Upper lobe of left lung (tissue), 4 donors: ENCODE results near the gene ITGA11.

Source experiments
- CTCF ChIP-seq, 6 experiments: fragments of 450-650 bp in 4 of 6; fragments of 200-600 bp in 2 of 6; sonication (generic) in 2 of 6; IDR thresholded peaks; one replicate each; pipeline ENCODE4 v1.5.1; 2016 to 2019; ENCODE audit warnings: antibody characterized with exemption in 6 of 6
- POLR2A ChIP-seq, 4 donors: fragments of 450-650 bp; IDR thresholded peaks; one replicate each; pipeline ENCODE4 v1.5.1; 2016 to 2017; ENCODE audit warnings: antibody characterized with exemption in 4 of 4, mild to moderate bottlenecking in 2 of 4
- POLR2AphosphoS5 ChIP-seq, 2 donors: sonication (generic); formaldehyde crosslinking; IDR thresholded peaks; one replicate each; pipeline ENCODE4 v1.5.1; 2017; ENCODE audit warnings: antibody characterized with exemption in 2 of 2

DNA sequence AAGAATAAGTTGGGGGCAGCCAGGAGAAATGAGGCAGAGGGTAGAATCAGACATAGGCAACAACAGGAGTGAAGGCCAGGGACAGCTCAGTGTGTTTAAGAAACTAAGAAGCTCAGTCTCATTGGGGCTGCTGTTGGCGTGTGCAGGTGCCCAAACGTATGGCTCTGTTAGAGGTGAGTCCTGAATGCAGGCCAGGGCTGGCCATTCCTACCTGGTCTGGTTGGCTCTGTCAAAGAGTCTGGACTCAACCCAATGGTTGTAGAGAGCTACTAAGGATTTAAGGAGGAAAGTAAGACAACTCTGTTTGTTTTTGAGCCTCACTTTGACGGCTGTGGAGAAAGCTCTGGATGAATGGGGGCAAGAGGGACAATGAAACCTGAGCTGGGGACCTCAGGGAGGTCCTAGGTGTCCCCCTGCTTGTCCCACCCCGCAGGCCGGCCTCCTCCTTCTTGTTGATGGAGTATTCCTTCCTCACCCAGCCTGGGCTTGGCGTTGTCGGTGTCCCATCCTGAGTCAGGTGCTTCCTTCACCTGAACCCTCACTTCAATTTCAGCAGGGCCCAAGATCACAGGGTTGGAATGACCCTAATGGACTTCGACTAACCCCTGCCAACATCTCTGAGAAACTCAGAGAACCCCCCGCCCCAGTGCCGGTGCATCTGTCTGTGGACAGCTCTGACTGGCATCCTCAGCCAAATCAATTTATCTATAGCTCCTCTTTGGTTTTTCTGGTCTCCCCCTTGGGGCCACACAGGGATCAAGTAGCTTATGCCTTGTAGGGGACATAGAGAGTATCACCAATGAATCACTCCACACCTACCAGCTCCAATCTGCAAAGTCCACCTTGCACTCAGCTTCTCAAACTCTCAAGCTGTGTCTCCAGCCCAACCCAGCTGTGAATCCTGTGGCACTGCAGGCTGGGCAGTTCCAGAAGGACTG is 8.3 kb downstream of the ITGA11 start:
- no peak for TF ChIP-seq POLR2AphosphoS5 (IDR thresholded peaks at IDR 0.05)
- no peak for TF ChIP-seq CTCF (IDR thresholded peaks at IDR 0.05)
- TF ChIP-seq POLR2A (IDR thresholded peaks at IDR 0.05): no peak
